Measurements from ENCODE around the gene UBE2J2.

The UBE2J2 gene

DNA sequence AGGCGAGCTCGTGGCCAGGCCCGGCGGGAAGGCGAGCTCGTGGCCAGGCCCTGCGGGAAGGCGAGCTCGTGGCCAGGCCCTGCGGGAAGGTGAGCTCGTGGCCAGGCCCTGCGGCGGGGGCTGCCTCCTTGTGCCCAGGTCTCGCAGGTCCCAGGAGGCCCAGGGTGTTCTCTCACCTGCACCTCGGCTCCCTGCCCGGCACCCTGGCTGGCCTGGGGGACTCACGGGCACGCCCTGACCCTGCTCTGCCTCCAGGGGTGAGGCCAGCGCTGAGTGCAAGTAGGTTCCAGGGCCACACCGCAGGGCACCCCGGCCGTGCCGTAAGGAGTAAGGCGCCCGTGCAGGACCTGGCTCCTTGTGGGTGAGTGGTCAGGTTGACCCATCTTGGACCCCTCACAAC, 46.3 kb downstream of the UBE2J2 start:
- DNase-seq (ENCODE audit: low read depth) = no peak
- TF ChIP-seq, protein P1, sequence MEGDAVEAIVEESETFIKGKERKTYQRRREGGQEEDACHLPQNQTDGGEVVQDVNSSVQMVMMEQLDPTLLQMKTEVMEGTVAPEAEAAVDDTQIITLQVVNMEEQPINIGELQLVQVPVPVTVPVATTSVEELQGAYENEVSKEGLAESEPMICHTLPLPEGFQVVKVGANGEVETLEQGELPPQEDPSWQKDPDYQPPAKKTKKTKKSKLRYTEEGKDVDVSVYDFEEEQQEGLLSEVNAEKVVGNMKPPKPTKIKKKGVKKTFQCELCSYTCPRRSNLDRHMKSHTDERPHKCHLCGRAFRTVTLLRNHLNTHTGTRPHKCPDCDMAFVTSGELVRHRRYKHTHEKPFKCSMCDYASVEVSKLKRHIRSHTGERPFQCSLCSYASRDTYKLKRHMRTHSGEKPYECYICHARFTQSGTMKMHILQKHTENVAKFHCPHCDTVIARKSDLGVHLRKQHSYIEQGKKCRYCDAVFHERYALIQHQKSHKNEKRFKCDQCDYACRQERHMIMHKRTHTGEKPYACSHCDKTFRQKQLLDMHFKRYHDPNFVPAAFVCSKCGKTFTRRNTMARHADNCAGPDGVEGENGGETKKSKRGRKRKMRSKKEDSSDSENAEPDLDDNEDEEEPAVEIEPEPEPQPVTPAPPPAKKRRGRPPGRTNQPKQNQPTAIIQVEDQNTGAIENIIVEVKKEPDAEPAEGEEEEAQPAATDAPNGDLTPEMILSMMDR (conservative IDR thresholded peaks at IDR 0.05; ENCODE audit: control insufficient read depth, insufficient read depth, low read depth, low read length) = no peak
- no peak overlapping the region for H3K4me3 ChIP-seq (ENCODE audit: control insufficient read depth, low read depth, low read length)

GRCh38 chr1:1226566-1227362, 46.9 kb downstream of the UBE2J2 start:
- no peak overlapping the region for H3K4me3 ChIP-seq (ENCODE audit: control insufficient read depth, low read depth, low read length)
- TF ChIP-seq, protein P1 (conservative IDR thresholded peaks at IDR 0.05; ENCODE audit: control insufficient read depth, insufficient read depth, low read depth, low read length) = no peak
- no peak for DNase-seq (ENCODE audit: low read depth)

GRCh38 chr1:1225913-1226312, 47.7 kb downstream of the UBE2J2 start:
- H3K4me3 ChIP-seq (ENCODE audit: control insufficient read depth, low read depth, low read length) = no peak overlapping the region
- no peak for DNase-seq (ENCODE audit: low read depth)
- TF ChIP-seq, protein P1 (conservative IDR thresholded peaks at IDR 0.05; ENCODE audit: control insufficient read depth, insufficient read depth, low read depth, low read length) = no peak

- no peak for DNase-seq (ENCODE audit: low read depth)
- H3K4me3 ChIP-seq (ENCODE audit: control insufficient read depth, low read depth, low read length) = no peak overlapping the region
- TF ChIP-seq, protein P1 (conservative IDR thresholded peaks at IDR 0.05; ENCODE audit: control insufficient read depth, insufficient read depth, low read depth, low read length) = no peak
Observed at GRCh38 chr1:1225238-1225845, 48.3 kb downstream of the UBE2J2 start.

DNA sequence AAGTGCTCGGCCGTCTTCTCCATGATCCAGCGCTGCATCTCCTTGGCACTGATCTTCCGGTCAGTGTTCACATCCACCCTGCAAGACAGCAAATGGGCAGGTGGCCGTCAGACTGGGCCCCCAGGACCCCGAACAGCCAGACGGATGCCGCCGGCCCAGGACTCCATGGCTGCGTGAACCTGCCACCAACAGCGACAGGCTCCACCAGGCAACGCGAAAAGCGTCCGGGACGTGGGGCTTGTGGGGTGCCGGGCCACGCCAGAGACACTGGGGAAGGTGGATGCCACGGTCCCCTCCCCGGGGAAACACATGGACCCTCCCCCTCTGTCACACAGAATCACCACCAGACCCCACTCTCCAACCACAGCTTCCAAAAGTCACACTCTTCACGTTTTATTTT, 49.8 kb downstream of the UBE2J2 start:
- no peak overlapping the region for H3K4me3 ChIP-seq (ENCODE audit: control insufficient read depth, low read depth, low read length)
- TF ChIP-seq, protein P1 (conservative IDR thresholded peaks at IDR 0.05; ENCODE audit: control insufficient read depth, insufficient read depth, low read depth, low read length) = no peak
- DNase-seq (ENCODE audit: low read depth) = no peak

DNA sequence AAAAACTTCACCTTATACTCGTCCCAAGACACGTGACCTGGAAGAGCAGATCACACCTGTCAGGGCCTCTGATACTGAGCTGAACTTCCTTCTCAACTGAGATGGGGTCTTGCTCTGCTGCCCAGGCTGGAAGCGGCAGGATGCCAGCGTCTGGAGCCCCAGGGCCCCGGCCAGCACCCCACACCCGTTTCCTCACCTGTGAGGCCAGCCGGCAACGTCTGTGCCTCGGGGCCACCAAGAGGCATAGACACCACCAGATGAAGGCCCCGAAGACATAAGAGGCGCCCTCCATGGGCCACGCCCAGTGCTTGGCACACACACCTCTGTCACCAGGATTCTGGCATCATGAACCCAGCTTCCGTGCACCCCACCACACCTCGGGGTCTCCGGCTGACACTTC, 50.3 kb downstream of the UBE2J2 start:
- DNase-seq (ENCODE audit: low read depth) = no peak
- TF ChIP-seq, protein P1 (conservative IDR thresholded peaks at IDR 0.05; ENCODE audit: control insufficient read depth, insufficient read depth, low read depth, low read length) = no peak
- H3K4me3 ChIP-seq (ENCODE audit: control insufficient read depth, low read depth, low read length) = no peak overlapping the region

Data from fibroblast of mammary gland (primary cell).